ENCODE data around the gene ZMIZ1.

- TF ChIP-seq CTCF (conservative IDR thresholded peaks at IDR 0.05; ENCODE audit: low read length) = no peak
- TF ChIP-seq EZH2phosphoT487 (IDR thresholded peaks at IDR 0.05; ENCODE audit: borderline replicate concordance) = no peak
Measured at GRCh38 chr10:79159785-79160184, 91.0 kb downstream of the ZMIZ1 start.

All from Loucy (cell line).